ENCODE results near the gene WBP1. TPM values are rescaled to one million over a fixed set of nuclear protein-coding genes. Genes with fewer than 3 reads are reported as not detected.
"Not testable (repeated sequence)": the region's sequence is repeated elsewhere in the genome, so short reads cannot be mapped to it uniquely, and the experiment has no call there.

Gene WBP1
- total RNA-seq, 4 donors from 2014 or later: 40.7 to 121 (median 47.0) TPM

DNA sequence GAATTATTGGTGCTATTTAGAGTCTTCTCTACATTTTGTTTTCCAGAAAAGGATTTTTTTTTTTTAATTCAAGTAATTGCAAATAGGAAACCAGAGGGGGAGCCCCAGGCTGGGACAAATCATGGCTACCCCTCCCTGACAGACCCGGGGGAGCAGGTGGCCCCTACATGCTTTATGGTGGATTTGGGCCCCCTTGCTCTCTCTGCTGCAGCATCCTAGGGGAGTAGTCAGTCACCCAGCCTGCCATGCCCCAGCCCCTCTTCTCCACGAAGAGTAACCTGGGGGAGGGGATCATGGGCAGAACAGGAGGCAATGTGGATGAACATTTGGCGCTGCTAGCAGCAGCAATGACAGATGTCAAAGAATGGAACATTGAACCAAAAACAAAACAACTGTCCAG lies 41.5 kb upstream of the WBP1 start:
- peaks cover 40% of the 10 kb centered on the region for H3K4me1 ChIP-seq
- no peaks in the 10 kb centered on the region for H3K27me3 ChIP-seq
- H3K9me3 ChIP-seq: no peaks in the 10 kb centered on the region
- no peak for DNase-seq (ENCODE audit: low spot score in 2 of 2)
- WGBS: 61% methylated on average over 3 of the region's 3 CpGs
- no peak overlapping the region for H3K27ac ChIP-seq
- H3K36me3 ChIP-seq: no peaks in the 10 kb centered on the region
- TF ChIP-seq, protein P1, sequence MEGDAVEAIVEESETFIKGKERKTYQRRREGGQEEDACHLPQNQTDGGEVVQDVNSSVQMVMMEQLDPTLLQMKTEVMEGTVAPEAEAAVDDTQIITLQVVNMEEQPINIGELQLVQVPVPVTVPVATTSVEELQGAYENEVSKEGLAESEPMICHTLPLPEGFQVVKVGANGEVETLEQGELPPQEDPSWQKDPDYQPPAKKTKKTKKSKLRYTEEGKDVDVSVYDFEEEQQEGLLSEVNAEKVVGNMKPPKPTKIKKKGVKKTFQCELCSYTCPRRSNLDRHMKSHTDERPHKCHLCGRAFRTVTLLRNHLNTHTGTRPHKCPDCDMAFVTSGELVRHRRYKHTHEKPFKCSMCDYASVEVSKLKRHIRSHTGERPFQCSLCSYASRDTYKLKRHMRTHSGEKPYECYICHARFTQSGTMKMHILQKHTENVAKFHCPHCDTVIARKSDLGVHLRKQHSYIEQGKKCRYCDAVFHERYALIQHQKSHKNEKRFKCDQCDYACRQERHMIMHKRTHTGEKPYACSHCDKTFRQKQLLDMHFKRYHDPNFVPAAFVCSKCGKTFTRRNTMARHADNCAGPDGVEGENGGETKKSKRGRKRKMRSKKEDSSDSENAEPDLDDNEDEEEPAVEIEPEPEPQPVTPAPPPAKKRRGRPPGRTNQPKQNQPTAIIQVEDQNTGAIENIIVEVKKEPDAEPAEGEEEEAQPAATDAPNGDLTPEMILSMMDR (IDR thresholded peaks at IDR 0.05): no peak
- no peak for TF ChIP-seq POLR2A (IDR thresholded peaks at IDR 0.05)
- TF ChIP-seq POLR2AphosphoS5 (IDR thresholded peaks at IDR 0.05): no peak
- TF ChIP-seq EP300 (IDR thresholded peaks at IDR 0.05): no peak
- no peak overlapping the region for H3K4me3 ChIP-seq

DNA sequence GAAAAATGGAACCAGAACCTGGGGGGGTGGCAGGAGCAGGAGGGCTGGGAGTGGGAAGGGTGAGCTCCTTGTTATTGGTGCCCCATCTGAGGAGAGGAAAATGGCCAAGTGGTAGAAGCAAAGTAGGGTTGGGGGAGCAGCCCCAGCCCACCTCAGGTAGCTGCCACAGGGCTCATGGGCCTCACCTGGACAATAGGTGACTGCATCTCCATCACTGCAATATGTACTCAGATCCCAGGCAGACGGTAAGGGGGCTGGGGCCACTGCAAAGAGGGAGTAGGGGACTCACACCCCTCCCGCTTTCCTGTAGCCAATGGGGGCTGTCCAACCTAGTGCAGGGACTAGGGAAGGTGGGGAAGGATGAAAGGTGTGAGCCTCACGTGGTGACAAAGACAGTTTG lies 41.0 kb upstream of the WBP1 start:
- 85% methylated on average over 3 of the region's 3 CpGs for WGBS
- H3K27me3 ChIP-seq: no peaks in the 10 kb centered on the region
- H3K27ac ChIP-seq: no peak overlapping the region
- TF ChIP-seq, protein P1 (IDR thresholded peaks at IDR 0.05): no peak
- no peak for TF ChIP-seq POLR2AphosphoS5 (IDR thresholded peaks at IDR 0.05)
- no peak for TF ChIP-seq EP300 (IDR thresholded peaks at IDR 0.05)
- TF ChIP-seq POLR2A (IDR thresholded peaks at IDR 0.05): no peak
- no peak for DNase-seq (ENCODE audit: low spot score in 2 of 2)
- no peaks in the 10 kb centered on the region for H3K9me3 ChIP-seq
- no peaks in the 10 kb centered on the region for H3K36me3 ChIP-seq
- H3K4me1 ChIP-seq: peaks cover 44% of the 10 kb centered on the region
- H3K4me3 ChIP-seq: no peak overlapping the region

DNA sequence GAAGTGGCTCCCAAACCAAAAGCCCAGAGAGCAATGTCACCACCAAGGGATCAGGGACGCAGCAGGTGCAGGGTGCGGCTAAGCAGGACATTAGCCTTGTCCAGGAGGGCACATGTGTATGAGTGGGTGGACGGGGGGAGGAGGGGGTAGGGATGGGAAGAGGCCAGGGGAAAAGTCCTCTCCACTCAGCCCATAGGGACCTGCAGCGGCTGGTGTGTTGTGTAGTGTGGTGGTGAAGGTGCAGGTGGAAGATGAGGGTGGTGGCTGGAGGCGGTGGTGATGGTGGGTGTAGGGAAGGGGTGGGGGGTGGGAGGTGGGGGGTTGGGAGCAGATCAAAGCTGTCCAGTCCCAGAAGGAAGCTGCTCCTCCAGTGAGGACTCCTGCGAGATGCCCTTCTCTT lies 40.5 kb upstream of the WBP1 start:
- peaks cover 49% of the 10 kb centered on the region for H3K4me1 ChIP-seq
- TF ChIP-seq EP300 (IDR thresholded peaks at IDR 0.05) (no peak), POLR2A (IDR thresholded peaks at IDR 0.05) (no peak)
- TF ChIP-seq, protein P1 (IDR thresholded peaks at IDR 0.05): no peak
- H3K36me3 ChIP-seq: no peaks in the 10 kb centered on the region
- H3K4me3 ChIP-seq: no peak overlapping the region
- H3K27me3 ChIP-seq: no peaks in the 10 kb centered on the region
- WGBS: 90% methylated on average over 6 of the region's 6 CpGs
- no peak overlapping the region for H3K27ac ChIP-seq
- no peak for DNase-seq (ENCODE audit: low spot score in 2 of 2)
- H3K9me3 ChIP-seq: no peaks in the 10 kb centered on the region

DNA sequence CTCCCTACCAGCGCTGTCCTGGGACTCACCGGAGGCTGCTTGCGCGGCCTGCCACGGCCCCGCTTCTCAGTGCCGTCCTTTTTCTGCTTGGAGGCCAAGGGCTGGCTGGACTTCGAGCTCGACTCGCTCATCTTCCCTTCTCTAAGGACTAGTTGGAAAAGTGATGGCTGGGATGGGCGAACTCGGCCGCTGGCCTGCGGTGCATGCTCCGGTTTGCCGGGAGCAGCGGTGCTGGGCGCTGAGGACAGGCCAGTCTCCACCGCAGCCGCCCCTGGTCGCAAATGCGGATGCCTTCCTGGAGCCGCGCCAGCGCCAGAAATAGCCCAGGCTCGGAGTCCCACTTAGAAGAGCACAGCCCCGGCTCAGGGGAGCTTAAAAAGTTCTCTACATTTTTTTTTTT lies 39.9 kb upstream of the WBP1 start:
- Histone ChIP-seq H3K4me3 (no peak overlapping the region), H3K4me1 (peaks cover 47% of the 10 kb centered on the region), H3K36me3 (no peaks in the 10 kb centered on the region), H3K9me3 (no peaks in the 10 kb centered on the region), H3K27me3 (no peaks in the 10 kb centered on the region), H3K27ac (no peak overlapping the region)
- WGBS: 89% methylated on average over 27 of the region's 27 CpGs
- no peak for DNase-seq (ENCODE audit: low spot score in 2 of 2)
- TF ChIP-seq POLR2AphosphoS5 (IDR thresholded peaks at IDR 0.05) (no peak), EP300 (IDR thresholded peaks at IDR 0.05) (no peak), POLR2A (IDR thresholded peaks at IDR 0.05) (no peak)
- TF ChIP-seq, protein P1 (IDR thresholded peaks at IDR 0.05): no peak

DNA sequence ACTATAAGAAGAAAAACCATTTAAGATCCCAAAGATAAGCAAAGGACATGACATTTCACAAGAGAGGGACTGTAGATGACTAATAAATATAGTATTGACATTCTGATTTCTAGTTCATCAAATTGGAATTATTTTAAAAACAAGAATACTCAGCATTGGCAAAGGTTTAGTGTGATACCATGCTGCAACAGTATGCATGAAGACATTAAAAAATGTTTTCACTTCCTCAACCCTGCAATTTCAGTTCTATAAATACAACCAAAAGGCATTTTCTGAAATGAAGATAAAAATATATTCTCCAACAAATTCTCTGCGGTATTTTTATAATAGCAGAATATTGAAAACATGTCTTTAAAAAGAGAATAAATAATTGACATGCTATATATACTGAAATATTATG lies 38.9 kb upstream of the WBP1 start:
- no peaks in the 10 kb centered on the region for H3K36me3 ChIP-seq
- WGBS: 92% methylated on average over 1 of the region's 1 CpG
- no peak overlapping the region for H3K27ac ChIP-seq
- no peaks in the 10 kb centered on the region for H3K9me3 ChIP-seq
- no peak overlapping the region for H3K4me3 ChIP-seq
- DNase-seq (ENCODE audit: low spot score in 2 of 2): no peak
- H3K27me3 ChIP-seq: no peaks in the 10 kb centered on the region
- no peak for TF ChIP-seq EP300 (IDR thresholded peaks at IDR 0.05)
- TF ChIP-seq POLR2AphosphoS5 (IDR thresholded peaks at IDR 0.05): no peak
- peaks cover 36% of the 10 kb centered on the region for H3K4me1 ChIP-seq

DNA sequence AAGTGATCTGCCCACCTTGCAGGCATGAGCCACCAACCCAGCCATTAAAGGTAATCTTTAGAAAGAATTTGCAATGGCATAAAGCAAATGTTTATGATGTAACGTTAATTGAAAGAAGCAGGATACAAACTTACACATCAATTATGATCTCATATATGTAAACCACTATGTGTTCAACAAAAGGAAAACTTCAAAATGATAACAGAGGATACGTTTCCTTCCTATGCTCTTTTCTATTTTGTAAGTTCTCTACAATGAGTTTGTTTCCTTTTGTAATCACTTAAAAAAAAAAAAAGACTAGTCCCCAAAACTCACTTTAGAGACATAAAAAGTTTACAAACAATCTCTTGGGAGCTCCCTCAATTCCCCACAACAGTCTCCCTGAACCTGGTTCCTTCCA lies 38.2 kb upstream of the WBP1 start:
- Histone ChIP-seq H3K9me3 (no peaks in the 10 kb centered on the region), H3K27me3 (no peaks in the 10 kb centered on the region), H3K27ac (no peak overlapping the region), H3K36me3 (no peaks in the 10 kb centered on the region), H3K4me3 (no peak overlapping the region), H3K4me1 (peaks cover 30% of the 10 kb centered on the region)
- 81% methylated on average over 2 of the region's 2 CpGs for WGBS
- no peak for DNase-seq (ENCODE audit: low spot score in 2 of 2)
- TF ChIP-seq EP300 (IDR thresholded peaks at IDR 0.05) (no peak), POLR2A (IDR thresholded peaks at IDR 0.05) (no peak), POLR2AphosphoS5 (IDR thresholded peaks at IDR 0.05) (no peak)
- TF ChIP-seq, protein P1 (IDR thresholded peaks at IDR 0.05): no peak

DNA sequence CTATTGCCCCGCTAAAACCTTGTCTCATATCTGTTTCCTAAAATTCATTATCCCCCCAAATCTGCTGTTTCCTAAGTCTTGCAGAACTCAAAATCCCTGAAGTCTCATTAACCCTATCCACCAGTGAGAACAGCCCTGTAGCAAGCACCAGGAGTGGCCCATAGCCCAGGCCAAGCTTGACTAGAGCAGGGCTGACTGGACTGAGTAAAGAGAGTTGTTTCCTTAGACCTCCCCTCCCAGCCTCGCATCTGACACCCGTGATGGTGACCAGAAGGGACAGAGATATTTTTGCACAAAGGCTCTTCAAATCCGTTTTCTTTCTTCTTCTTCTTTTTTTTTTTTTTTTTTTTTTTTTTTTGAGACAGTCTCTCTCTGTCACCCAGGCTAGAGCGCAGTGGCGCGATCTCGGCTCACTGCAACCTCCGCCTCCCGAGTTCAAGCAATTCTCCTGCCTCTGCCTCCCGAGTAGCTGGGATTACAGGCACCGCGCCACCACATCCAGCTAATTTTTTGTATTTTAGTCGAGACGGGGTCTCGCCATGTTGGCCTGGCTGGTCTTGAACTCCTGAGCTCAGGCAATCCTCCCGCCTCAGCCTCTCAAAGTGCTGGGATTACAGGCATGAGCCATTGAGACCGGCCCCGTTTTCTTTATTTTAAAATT lies 37.7 kb upstream of the WBP1 start:
- WGBS: 78% methylated on average over 19 of the region's 19 CpGs
- H3K27me3 ChIP-seq; H3K9me3 ChIP-seq; H3K36me3 ChIP-seq; H3K27ac ChIP-seq; DNase-seq (ENCODE audit: low spot score in 2 of 2): not testable (repeated sequence)
- peaks cover 24% of the 10 kb centered on the region for H3K4me1 ChIP-seq
- H3K4me3 ChIP-seq: peak overlapping the region; percentile 73

Measured in suprapubic skin (tissue), 4 donors.